ENCODE results near the gene NCOA3. TPM values are rescaled to one million over a fixed set of nuclear protein-coding genes. Genes with fewer than 3 reads are reported as not detected.

Gene NCOA3
- total RNA-seq (10 to 100 TPM; 22.8 to 51.0 (median 26.4) TPM), polyA plus RNA-seq (10 to 100 TPM in 1 of 3 donors, 1 to 10 TPM in 2; 4.8 to 13.7 (median 4.9) TPM)

DNA sequence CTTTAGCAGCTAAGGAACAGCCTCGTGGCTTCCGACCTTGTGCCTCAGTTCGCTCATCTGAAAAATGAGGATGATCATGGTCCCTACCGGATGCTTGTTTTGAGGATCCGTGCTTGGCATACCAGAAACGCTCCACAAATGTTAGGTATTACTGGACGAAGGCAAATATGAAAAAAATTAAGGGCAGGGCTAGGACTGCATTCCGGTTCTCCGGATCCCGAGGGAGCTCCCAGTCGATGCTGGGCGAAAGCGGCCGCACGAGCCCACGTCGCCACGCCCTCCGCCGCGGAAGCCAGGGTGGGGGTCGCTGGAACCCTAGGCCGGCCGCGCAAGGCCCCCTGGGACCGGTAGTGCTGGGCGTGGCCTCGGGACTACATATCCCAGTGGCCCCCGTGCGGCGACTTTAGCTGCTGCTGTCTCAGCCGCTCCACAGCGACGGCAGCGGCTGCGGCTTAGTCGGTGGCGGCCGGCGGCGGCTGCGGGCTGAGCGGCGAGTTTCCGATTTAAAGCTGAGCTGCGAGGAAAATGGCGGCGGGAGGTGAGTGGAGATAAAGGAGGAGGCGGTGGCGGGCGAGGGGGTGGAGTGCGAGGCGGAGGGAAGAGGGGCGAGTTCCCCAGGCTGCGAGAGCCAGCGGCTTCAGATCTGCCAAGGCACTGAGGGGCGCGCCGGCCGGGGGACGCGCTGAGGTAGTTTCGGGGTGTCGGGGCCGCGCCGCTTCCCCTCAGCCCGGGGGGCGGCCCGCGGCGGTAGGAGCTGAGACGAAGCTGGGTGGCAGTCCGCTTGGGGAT is at the start of gene NCOA3:
NCOA3 (plus strand) TSS at position 406 of the 789 bp plus-strand sequence. CDS start 120,361 bp downstream, outside the sequence.
- no peaks in the 10 kb centered on the region for H3K9me3 ChIP-seq
- intact Hi-C loops (cut with DNase I), result loop anchor here (5.0 to 10.0 kb wide), 4 partner anchors 76 to 227 kb away; no protein-coding TSS in a partner anchor
- peaks cover 0 to 24% (median 17%) of the 10 kb centered on the region in 4 donors for H3K4me1 ChIP-seq
- TF ChIP-seq POLR2A (IDR thresholded peaks at IDR 0.05) (peak; percentile 93 to 96), EP300 (IDR thresholded peaks at IDR 0.05) (no peak), POLR2AphosphoS5 (IDR thresholded peaks at IDR 0.05) (peak; percentile 96 to 97 (median 97))
- TF ChIP-seq, protein P1, sequence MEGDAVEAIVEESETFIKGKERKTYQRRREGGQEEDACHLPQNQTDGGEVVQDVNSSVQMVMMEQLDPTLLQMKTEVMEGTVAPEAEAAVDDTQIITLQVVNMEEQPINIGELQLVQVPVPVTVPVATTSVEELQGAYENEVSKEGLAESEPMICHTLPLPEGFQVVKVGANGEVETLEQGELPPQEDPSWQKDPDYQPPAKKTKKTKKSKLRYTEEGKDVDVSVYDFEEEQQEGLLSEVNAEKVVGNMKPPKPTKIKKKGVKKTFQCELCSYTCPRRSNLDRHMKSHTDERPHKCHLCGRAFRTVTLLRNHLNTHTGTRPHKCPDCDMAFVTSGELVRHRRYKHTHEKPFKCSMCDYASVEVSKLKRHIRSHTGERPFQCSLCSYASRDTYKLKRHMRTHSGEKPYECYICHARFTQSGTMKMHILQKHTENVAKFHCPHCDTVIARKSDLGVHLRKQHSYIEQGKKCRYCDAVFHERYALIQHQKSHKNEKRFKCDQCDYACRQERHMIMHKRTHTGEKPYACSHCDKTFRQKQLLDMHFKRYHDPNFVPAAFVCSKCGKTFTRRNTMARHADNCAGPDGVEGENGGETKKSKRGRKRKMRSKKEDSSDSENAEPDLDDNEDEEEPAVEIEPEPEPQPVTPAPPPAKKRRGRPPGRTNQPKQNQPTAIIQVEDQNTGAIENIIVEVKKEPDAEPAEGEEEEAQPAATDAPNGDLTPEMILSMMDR (IDR thresholded peaks at IDR 0.05), result peak; percentile 42 to 81 (median 70)
- no peaks in the 10 kb centered on the region for H3K27me3 ChIP-seq
- peak; percentile 95 for DNase-seq
- no peaks in the 10 kb centered on the region for H3K36me3 ChIP-seq
- 0 to 1% methylated on average over 74 of the region's 74 CpGs for WGBS, 2 donors
- H3K4me3 ChIP-seq, result peak within 1 kb of the TSS; percentile 69 to 94 (median 91)
- peak within 1 kb of the TSS; percentile 91 to 96 (median 94) for H3K27ac ChIP-seq

GRCh38 chr20:47452736-47453161 is 48.9 kb upstream of the NCOA3 start:
- DNase-seq, result no peak
- Histone ChIP-seq H3K27me3 (no peaks in the 10 kb centered on the region), H3K36me3 (no peaks in the 10 kb centered on the region), H3K4me3 (no peak overlapping the region), H3K27ac (no peak overlapping the region), H3K9me3 (no peaks in the 10 kb centered on the region), H3K4me1 (no peaks in the 10 kb centered on the region)
- intact Hi-C loops (cut with DNase I), result no loop called here
- TF ChIP-seq POLR2A (IDR thresholded peaks at IDR 0.05), result no peak
- no peak for TF ChIP-seq EP300 (IDR thresholded peaks at IDR 0.05)
- no peak for TF ChIP-seq POLR2AphosphoS5 (IDR thresholded peaks at IDR 0.05)
- TF ChIP-seq, protein P1 (IDR thresholded peaks at IDR 0.05), result no peak
- WGBS, 2 donors, result 81 to 90% methylated on average over 1 of the region's 1 CpG

GRCh38 chr20:47453167-47453782 is 48.4 kb upstream of the NCOA3 start:
- TF ChIP-seq, protein P1 (IDR thresholded peaks at IDR 0.05), result no peak
- TF ChIP-seq EP300 (IDR thresholded peaks at IDR 0.05) (no peak), POLR2A (IDR thresholded peaks at IDR 0.05) (no peak), POLR2AphosphoS5 (IDR thresholded peaks at IDR 0.05) (no peak)
- intact Hi-C loops (cut with DNase I), result no loop called here
- 64 to 76% methylated on average over 4 of the region's 4 CpGs for WGBS, 2 donors

GRCh38 chr20:47454298-47455132 is 47.2 kb upstream of the NCOA3 start:
- TF ChIP-seq, protein P1 (IDR thresholded peaks at IDR 0.05), result no peak
- TF ChIP-seq EP300 (IDR thresholded peaks at IDR 0.05) (no peak), POLR2A (IDR thresholded peaks at IDR 0.05) (no peak), POLR2AphosphoS5 (IDR thresholded peaks at IDR 0.05) (no peak)
- no peaks in the 10 kb centered on the region for H3K4me1 ChIP-seq
- H3K36me3 ChIP-seq, result no peaks in the 10 kb centered on the region
- no peak overlapping the region for H3K4me3 ChIP-seq
- H3K27me3 ChIP-seq, result no peaks in the 10 kb centered on the region
- no peak overlapping the region for H3K27ac ChIP-seq
- WGBS, 2 donors, result 87 to 95% methylated on average over 10 of the region's 10 CpGs
- intact Hi-C loops (cut with DNase I), result no loop called here
- H3K9me3 ChIP-seq, result no peaks in the 10 kb centered on the region
- DNase-seq, result no peak

More at GRCh38 chr20:47453167-47453782, 48.4 kb upstream of the NCOA3 start:
- Histone ChIP-seq H3K9me3 (no peaks in the 10 kb centered on the region), H3K4me1 (no peaks in the 10 kb centered on the region), H3K4me3 (no peak overlapping the region), H3K36me3 (no peaks in the 10 kb centered on the region), H3K27me3 (no peaks in the 10 kb centered on the region), H3K27ac (no peak overlapping the region)
- no peak for DNase-seq
